Measurements from ENCODE around the gene ERG.

GRCh38 chr21:38404177-38404576 is 94.1 kb downstream of the ERG start:
- no peak for TF ChIP-seq TEAD4 (IDR thresholded peaks at IDR 0.05; ENCODE audit: borderline replicate concordance, insufficient read depth)
- no peak for TF ChIP-seq CTCF (IDR thresholded peaks at IDR 0.05)
- TF ChIP-seq FOSL2 (IDR thresholded peaks at IDR 0.05; ENCODE audit: borderline replicate concordance, low read depth): no peak
- no peak for TF ChIP-seq NRF1 (IDR thresholded peaks at IDR 0.05; ENCODE audit: low read depth, low read length)
- TF ChIP-seq EP300 (IDR thresholded peaks at IDR 0.05; ENCODE audit: borderline replicate concordance in 1 of 2, low read depth in 1 of 2, low read length in 1 of 2): no peak
- TF ChIP-seq GABPA (IDR thresholded peaks at IDR 0.05; ENCODE audit: low read depth): no peak
